ENCODE results near the gene BEGAIN. TPM values are rescaled to one million over a fixed set of nuclear protein-coding genes. Genes with fewer than 3 reads are reported as not detected.

BEGAIN gene
- total and polyA plus RNA-seq, 9 donors, result 0.35 to 11.0 (median 4.6) TPM

DNA sequence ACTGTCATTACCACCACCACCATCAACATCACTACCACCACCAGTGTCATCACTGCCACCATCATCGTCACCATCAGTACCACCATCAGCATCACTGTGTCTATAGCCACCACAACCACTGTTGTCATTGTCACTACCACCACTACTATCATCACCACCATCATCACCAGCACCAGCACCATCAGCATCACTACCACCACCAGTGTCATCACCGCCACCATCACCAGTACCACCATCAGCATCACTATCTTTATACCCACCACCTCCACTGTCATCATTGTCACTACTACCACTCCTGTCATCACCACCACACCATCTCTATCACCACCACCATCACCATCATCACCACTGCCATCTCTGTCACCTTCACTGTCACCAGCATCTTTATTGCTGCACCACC, 60.6 kb downstream of the BEGAIN start:
- no peak for DNase-seq
- Histone ChIP-seq H3K27me3 (no peaks in the 10 kb centered on the region), H3K4me1 (ENCODE audit: insufficient read depth) (no peaks in the 10 kb centered on the region), H3K9me3 (no peaks in the 10 kb centered on the region), H3K27ac (no peak overlapping the region), H3K4me3 (no peak overlapping the region), H3K36me3 (no peaks in the 10 kb centered on the region)
- TF ChIP-seq EP300 (IDR thresholded peaks at IDR 0.05), result no peak
- no peak for TF ChIP-seq POLR2A (IDR thresholded peaks at IDR 0.05)
- TF ChIP-seq, protein P1, sequence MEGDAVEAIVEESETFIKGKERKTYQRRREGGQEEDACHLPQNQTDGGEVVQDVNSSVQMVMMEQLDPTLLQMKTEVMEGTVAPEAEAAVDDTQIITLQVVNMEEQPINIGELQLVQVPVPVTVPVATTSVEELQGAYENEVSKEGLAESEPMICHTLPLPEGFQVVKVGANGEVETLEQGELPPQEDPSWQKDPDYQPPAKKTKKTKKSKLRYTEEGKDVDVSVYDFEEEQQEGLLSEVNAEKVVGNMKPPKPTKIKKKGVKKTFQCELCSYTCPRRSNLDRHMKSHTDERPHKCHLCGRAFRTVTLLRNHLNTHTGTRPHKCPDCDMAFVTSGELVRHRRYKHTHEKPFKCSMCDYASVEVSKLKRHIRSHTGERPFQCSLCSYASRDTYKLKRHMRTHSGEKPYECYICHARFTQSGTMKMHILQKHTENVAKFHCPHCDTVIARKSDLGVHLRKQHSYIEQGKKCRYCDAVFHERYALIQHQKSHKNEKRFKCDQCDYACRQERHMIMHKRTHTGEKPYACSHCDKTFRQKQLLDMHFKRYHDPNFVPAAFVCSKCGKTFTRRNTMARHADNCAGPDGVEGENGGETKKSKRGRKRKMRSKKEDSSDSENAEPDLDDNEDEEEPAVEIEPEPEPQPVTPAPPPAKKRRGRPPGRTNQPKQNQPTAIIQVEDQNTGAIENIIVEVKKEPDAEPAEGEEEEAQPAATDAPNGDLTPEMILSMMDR (IDR thresholded peaks at IDR 0.05), result no peak
- intact Hi-C loops (cut with DNase I), result no loop called here
- 96 to 98% (median 97%) methylated on average over 2 of the region's 2 CpGs for WGBS, 3 donors

DNA sequence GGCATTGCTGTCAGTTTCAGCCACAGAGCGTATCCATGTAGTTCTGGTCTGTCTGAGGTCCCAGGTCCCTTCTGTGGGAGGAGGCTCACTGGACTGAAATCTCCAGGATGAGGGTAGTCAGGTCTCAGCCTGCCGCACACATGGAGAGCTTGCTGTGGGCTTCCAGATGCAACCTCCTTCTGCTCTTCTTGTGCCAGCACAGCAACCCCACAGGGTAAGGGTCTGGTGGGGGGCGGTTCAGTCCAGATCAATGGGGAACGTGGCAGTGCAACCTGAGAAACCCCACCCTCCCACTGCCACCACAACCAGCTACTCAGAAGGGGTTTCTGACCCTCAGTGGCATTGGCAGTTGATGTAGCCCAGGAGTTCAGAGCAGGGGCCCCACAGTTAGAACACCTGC, 61.2 kb downstream of the BEGAIN start:
- Histone ChIP-seq H3K36me3 (no peaks in the 10 kb centered on the region), H3K27ac (no peak overlapping the region), H3K4me3 (no peak overlapping the region), H3K4me1 (ENCODE audit: insufficient read depth) (no peaks in the 10 kb centered on the region), H3K9me3 (no peaks in the 10 kb centered on the region), H3K27me3 (no peaks in the 10 kb centered on the region)
- no peak for DNase-seq
- intact Hi-C loops (cut with DNase I), result no loop called here
- TF ChIP-seq, protein P1 (IDR thresholded peaks at IDR 0.05), result no peak
- no peak for TF ChIP-seq POLR2A (IDR thresholded peaks at IDR 0.05)
- no peak for TF ChIP-seq EP300 (IDR thresholded peaks at IDR 0.05)
- WGBS, 3 donors, result 95 to 96% (median 95%) methylated on average over 4 of the region's 4 CpGs

DNA sequence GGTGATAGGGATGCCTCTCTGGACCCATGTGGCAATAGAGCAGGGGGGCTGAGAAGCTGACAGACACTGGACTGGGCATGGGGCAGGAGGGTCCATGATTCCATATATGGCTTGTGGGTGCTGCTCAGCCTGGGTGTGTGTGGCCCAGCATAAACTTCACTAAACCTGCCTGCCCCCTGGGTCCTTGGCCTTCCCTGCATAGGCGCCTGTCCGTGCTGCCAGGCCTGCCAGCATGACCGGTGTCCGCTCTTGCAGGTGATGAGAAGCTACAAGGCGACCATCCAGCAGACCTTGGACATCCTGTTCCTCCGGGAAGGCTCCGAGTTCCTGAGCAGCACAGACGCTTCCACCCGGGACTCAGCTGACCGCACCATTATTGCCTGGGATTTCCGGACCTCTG, 61.6 kb downstream of the BEGAIN start:
- no peaks in the 10 kb centered on the region for H3K27me3 ChIP-seq
- no peak for DNase-seq
- intact Hi-C loops (cut with DNase I), result no loop called here
- no peak overlapping the region for H3K27ac ChIP-seq
- no peaks in the 10 kb centered on the region for H3K9me3 ChIP-seq
- WGBS, 3 donors, result 91 to 96% (median 95%) methylated on average over 11 of the region's 11 CpGs
- TF ChIP-seq POLR2A (IDR thresholded peaks at IDR 0.05), result no peak
- TF ChIP-seq EP300 (IDR thresholded peaks at IDR 0.05), result no peak
- TF ChIP-seq, protein P1 (IDR thresholded peaks at IDR 0.05), result no peak
- no peak overlapping the region for H3K4me3 ChIP-seq
- no peaks in the 10 kb centered on the region for H3K4me1 ChIP-seq (ENCODE audit: insufficient read depth)
- H3K36me3 ChIP-seq, result no peaks in the 10 kb centered on the region

DNA sequence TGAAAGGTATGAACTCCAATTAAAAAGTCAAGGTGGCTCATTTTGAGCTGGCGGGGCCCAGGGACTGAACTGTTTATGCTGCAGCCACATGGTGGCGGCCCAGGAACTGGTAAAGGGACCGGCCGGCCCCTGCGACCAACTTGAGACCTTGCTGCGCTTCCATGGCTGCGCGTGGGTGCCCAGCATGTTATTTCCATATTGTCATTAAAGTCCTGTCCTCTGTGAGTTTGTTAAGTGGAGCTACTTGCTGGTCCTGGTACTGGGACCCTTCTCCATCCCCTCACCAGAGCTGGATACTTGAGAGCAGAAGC, 62.3 kb downstream of the BEGAIN start:
- Histone ChIP-seq H3K4me3 (no peak overlapping the region), H3K36me3 (no peaks in the 10 kb centered on the region), H3K27me3 (no peaks in the 10 kb centered on the region), H3K4me1 (ENCODE audit: insufficient read depth) (no peaks in the 10 kb centered on the region), H3K9me3 (no peaks in the 10 kb centered on the region), H3K27ac (no peak overlapping the region)
- TF ChIP-seq POLR2A (IDR thresholded peaks at IDR 0.05) (no peak), EP300 (IDR thresholded peaks at IDR 0.05) (no peak)
- TF ChIP-seq, protein P1 (IDR thresholded peaks at IDR 0.05), result no peak
- peak in 1 of 5 donors; percentile 54 for DNase-seq
- intact Hi-C loops (cut with DNase I), result no loop called here
- WGBS, 3 donors, result 55 to 79% (median 73%) methylated on average over 8 of the region's 8 CpGs

Measured in ovary (tissue), 9 donors.